PC-3 (cell line): ENCODE data around the gene DMAP1.

Experiments
- EZH2 ChIP-seq: fragments of 300-600 bp; sonication (generic); IDR thresholded peaks from one replicate; pipeline ENCODE4 v1.6.1; 2017; ENCODE audit warnings: antibody characterized with exemption, mild to moderate bottlenecking, low read length; ENCODE audit not compliant: unreplicated experiment
- TF ChIP-seq, protein P1 (sequence below): fragments of 300-600 bp; sonication (generic); conservative IDR thresholded peaks from 2 replicates; pipeline ENCODE4 v1.5.1; 2017; ENCODE audit warnings: antibody characterized with exemption, low read depth, mild to moderate bottlenecking, low read length

DNA sequence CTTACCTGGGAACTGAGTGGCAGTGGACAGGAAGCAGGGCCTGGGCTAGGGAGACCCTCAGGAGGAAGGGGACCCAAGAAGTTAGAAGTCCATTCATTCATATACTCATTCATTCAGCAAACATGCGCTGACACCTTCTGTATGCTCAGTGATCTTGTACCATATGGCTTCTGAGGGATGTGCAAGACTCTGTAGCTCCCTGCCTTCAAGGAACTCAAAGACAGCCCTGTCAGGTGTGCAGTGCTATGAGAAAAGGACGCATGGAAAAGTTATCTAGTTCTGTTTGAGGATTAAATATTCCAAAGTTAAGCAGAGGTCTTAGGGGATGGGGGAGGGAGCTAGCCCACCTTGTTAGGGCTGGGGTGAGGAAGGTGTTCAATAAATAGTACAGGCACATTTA is 12.5 kb downstream of the DMAP1 start:
- TF ChIP-seq, protein P1, sequence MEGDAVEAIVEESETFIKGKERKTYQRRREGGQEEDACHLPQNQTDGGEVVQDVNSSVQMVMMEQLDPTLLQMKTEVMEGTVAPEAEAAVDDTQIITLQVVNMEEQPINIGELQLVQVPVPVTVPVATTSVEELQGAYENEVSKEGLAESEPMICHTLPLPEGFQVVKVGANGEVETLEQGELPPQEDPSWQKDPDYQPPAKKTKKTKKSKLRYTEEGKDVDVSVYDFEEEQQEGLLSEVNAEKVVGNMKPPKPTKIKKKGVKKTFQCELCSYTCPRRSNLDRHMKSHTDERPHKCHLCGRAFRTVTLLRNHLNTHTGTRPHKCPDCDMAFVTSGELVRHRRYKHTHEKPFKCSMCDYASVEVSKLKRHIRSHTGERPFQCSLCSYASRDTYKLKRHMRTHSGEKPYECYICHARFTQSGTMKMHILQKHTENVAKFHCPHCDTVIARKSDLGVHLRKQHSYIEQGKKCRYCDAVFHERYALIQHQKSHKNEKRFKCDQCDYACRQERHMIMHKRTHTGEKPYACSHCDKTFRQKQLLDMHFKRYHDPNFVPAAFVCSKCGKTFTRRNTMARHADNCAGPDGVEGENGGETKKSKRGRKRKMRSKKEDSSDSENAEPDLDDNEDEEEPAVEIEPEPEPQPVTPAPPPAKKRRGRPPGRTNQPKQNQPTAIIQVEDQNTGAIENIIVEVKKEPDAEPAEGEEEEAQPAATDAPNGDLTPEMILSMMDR, result no peak
- no peak for TF ChIP-seq EZH2
